Measurements from ENCODE around the gene PHAF1. TPM values are rescaled to one million over a fixed set of nuclear protein-coding genes. Genes with fewer than 3 reads are reported as not detected.
A peak's percentile ranks its signal among the peaks of the same experiment; 100 is the strongest.

PHAF1 gene
- total and polyA plus RNA-seq, 2 of the 13 experiments (the other 11 are each of a cell fraction or from before 2014, with no cell fraction given) = 48.3 to 174 TPM

DNA sequence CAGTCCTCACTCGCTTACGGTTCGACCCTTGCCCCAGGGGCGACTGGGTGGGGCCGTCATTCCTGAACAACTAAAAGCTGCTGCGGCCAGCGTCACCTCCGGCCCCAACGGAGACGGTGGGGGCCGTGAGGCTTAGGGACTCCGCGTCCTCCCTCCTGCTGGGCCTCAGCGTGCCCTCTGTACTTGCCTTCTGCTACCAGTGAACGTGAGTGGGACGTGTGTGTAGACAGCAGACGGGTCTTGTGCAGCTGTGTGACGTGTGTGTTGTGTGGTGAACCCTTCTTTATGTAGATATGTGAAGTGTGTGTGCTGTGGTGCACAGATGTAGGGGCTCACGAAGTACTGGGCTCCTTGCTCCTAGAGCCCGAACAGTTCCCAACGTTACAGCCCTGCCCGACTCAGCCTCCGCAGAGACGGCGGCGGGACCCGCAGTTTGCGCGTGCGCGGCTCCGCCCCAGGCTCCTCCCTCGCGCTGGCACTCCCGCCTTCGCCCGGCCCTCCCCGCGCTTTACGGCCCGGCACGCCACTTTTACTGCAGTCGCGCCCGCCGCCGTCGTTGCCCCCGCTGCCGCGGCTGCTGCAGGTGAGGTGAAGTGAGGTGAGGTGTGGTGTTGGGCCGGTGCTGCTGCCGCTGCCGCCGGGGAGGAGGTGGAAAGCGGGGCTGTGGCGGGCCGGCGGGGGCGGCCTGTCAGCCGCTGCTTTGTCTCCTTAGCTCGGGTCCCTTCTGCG, at the start of gene PHAF1 (continued):
- TF ChIP-seq, protein P1, sequence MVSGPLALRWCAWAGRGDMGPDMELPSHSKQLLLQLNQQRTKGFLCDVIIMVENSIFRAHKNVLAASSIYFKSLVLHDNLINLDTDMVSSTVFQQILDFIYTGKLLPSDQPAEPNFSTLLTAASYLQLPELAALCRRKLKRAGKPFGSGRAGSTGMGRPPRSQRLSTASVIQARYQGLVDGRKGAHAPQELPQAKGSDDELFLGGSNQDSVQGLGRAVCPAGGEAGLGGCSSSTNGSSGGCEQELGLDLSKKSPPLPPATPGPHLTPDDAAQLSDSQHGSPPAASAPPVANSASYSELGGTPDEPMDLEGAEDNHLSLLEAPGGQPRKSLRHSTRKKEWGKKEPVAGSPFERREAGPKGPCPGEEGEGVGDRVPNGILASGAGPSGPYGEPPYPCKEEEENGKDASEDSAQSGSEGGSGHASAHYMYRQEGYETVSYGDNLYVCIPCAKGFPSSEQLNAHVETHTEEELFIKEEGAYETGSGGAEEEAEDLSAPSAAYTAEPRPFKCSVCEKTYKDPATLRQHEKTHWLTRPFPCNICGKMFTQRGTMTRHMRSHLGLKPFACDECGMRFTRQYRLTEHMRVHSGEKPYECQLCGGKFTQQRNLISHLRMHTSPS (CRISPR knock-in tag; IDR thresholded peaks at IDR 0.05; ENCODE audit: low read depth) = 0 out of 2 replicates have a peak, but pooled peaks have one; percentile 19
- peak; percentile 62 for TF ChIP-seq HDAC2 (CRISPR knock-in tag; IDR thresholded peaks at IDR 0.05)
- TF ChIP-seq, protein P2, sequence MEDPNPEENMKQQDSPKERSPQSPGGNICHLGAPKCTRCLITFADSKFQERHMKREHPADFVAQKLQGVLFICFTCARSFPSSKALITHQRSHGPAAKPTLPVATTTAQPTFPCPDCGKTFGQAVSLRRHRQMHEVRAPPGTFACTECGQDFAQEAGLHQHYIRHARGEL (CRISPR knock-in tag; IDR thresholded peaks at IDR 0.05) = 0 out of 2 replicates have a peak, but pooled peaks have one; percentile 62
- TF ChIP-seq, protein P3, sequence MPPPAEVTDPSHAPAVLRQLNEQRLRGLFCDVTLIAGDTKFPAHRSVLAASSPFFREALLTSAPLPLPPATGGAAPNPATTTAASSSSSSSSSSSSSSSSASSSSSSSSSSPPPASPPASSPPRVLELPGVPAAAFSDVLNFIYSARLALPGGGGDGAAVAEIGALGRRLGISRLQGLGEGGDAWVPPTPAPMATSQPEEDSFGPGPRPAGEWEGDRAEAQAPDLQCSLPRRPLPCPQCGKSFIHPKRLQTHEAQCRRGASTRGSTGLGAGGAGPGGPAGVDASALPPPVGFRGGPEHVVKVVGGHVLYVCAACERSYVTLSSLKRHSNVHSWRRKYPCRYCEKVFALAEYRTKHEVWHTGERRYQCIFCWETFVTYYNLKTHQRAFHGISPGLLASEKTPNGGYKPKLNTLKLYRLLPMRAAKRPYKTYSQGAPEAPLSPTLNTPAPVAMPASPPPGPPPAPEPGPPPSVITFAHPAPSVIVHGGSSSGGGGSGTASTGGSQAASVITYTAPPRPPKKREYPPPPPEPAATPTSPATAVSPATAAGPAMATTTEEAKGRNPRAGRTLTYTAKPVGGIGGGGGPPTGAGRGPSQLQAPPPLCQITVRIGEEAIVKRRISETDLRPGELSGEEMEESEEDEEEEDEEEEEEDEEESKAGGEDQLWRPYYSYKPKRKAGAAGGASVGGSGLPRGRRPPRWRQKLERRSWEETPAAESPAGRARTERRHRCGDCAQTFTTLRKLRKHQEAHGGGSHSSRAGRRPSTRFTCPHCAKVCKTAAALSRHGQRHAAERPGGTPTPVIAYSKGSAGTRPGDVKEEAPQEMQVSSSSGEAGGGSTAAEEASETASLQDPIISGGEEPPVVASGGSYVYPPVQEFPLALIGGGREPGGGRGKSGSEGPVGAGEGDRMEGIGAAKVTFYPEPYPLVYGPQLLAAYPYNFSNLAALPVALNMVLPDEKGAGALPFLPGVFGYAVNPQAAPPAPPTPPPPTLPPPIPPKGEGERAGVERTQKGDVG (CRISPR knock-in tag; IDR thresholded peaks at IDR 0.05; ENCODE audit: borderline replicate concordance) = peak; percentile 73; the same call in 1 of the 2 replicates
- TF ChIP-seq HMG20A (CRISPR knock-in tag; IDR thresholded peaks at IDR 0.05; ENCODE audit: borderline replicate concordance) = no peak
- TF ChIP-seq MAFF (IDR thresholded peaks at IDR 0.05; ENCODE audit: low read depth, low read length) = no peak
- TF ChIP-seq, protein P4, sequence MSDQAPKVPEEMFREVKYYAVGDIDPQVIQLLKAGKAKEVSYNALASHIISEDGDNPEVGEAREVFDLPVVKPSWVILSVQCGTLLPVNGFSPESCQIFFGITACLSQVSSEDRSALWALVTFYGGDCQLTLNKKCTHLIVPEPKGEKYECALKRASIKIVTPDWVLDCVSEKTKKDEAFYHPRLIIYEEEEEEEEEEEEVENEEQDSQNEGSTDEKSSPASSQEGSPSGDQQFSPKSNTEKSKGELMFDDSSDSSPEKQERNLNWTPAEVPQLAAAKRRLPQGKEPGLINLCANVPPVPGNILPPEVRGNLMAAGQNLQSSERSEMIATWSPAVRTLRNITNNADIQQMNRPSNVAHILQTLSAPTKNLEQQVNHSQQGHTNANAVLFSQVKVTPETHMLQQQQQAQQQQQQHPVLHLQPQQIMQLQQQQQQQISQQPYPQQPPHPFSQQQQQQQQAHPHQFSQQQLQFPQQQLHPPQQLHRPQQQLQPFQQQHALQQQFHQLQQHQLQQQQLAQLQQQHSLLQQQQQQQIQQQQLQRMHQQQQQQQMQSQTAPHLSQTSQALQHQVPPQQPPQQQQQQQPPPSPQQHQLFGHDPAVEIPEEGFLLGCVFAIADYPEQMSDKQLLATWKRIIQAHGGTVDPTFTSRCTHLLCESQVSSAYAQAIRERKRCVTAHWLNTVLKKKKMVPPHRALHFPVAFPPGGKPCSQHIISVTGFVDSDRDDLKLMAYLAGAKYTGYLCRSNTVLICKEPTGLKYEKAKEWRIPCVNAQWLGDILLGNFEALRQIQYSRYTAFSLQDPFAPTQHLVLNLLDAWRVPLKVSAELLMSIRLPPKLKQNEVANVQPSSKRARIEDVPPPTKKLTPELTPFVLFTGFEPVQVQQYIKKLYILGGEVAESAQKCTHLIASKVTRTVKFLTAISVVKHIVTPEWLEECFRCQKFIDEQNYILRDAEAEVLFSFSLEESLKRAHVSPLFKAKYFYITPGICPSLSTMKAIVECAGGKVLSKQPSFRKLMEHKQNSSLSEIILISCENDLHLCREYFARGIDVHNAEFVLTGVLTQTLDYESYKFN (CRISPR knock-in tag; conservative IDR thresholded peaks at IDR 0.05) = peak; percentile 86
- peak; percentile 81; the same call in 1 of the 2 replicates for TF ChIP-seq ZFP82 (CRISPR knock-in tag; IDR thresholded peaks at IDR 0.05; ENCODE audit: borderline replicate concordance)
- TF ChIP-seq SATB2 (CRISPR knock-in tag; IDR thresholded peaks at IDR 0.05) = no peak
- peak; percentile 97 for TF ChIP-seq KDM5B (CRISPR knock-in tag; IDR thresholded peaks at IDR 0.05; ENCODE audit: borderline replicate concordance)
- 0 out of 2 replicates have a peak, but pooled peaks have one; percentile 60 for TF ChIP-seq ZNF207 (IDR thresholded peaks at IDR 0.05; ENCODE audit: borderline replicate concordance)
- TF ChIP-seq ZNF841 (CRISPR knock-in tag; IDR thresholded peaks at IDR 0.05; ENCODE audit: borderline replicate concordance) = no peak
- TF ChIP-seq DPF2 (CRISPR knock-in tag; IDR thresholded peaks at IDR 0.05; ENCODE audit: borderline replicate concordance, low read depth) = peak; percentile 38; the same call in 1 of the 2 replicates
- TF ChIP-seq, protein P5, sequence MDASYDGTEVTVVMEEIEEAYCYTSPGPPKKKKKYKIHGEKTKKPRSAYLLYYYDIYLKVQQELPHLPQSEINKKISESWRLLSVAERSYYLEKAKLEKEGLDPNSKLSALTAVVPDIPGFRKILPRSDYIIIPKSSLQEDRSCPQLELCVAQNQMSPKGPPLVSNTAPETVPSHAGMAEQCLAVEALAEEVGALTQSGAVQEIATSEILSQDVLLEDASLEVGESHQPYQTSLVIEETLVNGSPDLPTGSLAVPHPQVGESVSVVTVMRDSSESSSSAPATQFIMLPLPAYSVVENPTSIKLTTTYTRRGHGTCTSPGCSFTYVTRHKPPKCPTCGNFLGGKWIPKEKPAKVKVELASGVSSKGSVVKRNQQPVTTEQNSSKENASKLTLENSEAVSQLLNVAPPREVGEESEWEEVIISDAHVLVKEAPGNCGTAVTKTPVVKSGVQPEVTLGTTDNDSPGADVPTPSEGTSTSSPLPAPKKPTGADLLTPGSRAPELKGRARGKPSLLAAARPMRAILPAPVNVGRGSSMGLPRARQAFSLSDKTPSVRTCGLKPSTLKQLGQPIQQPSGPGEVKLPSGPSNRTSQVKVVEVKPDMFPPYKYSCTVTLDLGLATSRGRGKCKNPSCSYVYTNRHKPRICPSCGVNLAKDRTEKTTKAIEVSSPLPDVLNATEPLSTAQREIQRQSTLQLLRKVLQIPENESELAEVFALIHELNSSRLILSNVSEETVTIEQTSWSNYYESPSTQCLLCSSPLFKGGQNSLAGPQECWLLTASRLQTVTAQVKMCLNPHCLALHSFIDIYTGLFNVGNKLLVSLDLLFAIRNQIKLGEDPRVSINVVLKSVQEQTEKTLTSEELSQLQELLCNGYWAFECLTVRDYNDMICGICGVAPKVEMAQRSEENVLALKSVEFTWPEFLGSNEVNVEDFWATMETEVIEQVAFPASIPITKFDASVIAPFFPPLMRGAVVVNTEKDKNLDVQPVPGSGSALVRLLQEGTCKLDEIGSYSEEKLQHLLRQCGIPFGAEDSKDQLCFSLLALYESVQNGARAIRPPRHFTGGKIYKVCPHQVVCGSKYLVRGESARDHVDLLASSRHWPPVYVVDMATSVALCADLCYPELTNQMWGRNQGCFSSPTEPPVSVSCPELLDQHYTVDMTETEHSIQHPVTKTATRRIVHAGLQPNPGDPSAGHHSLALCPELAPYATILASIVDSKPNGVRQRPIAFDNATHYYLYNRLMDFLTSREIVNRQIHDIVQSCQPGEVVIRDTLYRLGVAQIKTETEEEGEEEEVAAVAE (CRISPR knock-in tag; IDR thresholded peaks at IDR 0.05; ENCODE audit: borderline replicate concordance) = peak; percentile 47; the same call in 1 of the 2 replicates

Data from HepG2 (cell line).